ENCODE measurements around the gene TRDN. TPM values are rescaled to one million over a fixed set of nuclear protein-coding genes. Genes with fewer than 3 reads are reported as not detected.

TRDN gene
- polyA plus RNA-seq, 1 donor from 2014 or later, result not detected

- no peak overlapping the region for H3K9ac ChIP-seq (ENCODE audit: low read length)
- peaks cover 3% of the 10 kb centered on the region for H3F3A ChIP-seq (ENCODE audit: insufficient read depth, low read length, poor library complexity, severe bottlenecking)
- no peaks in the 10 kb centered on the region for H3K9me2 ChIP-seq (ENCODE audit: insufficient read depth, low read length)
- no peak overlapping the region for H2AFZ ChIP-seq (ENCODE audit: low read depth, low read length)
- H3K79me2 ChIP-seq (replicated peaks; ENCODE audit: insufficient read depth, low read length), result no peaks in the 10 kb centered on the region
- no peak overlapping the region for H3K27ac ChIP-seq (ENCODE audit: low read length)
- H4K20me1 ChIP-seq (ENCODE audit: insufficient read depth), result no peaks in the 10 kb centered on the region
- TF ChIP-seq TAF1 (IDR thresholded peaks at IDR 0.05; ENCODE audit: low read depth) (no peak), SMC3 (conservative IDR thresholded peaks at IDR 0.05; ENCODE audit: poor library complexity) (no peak), REST (IDR thresholded peaks at IDR 0.05; ENCODE audit: borderline replicate concordance) (no peak), MXI1 (conservative IDR thresholded peaks at IDR 0.05; ENCODE audit: poor library complexity, severe bottlenecking) (no peak), RAD21 (conservative IDR thresholded peaks at IDR 0.05) (no peak), POLR2AphosphoS5 (IDR thresholded peaks at IDR 0.05) (no peak), EP300 (conservative IDR thresholded peaks at IDR 0.05; ENCODE audit: poor library complexity, severe bottlenecking) (no peak), EZH2 (IDR thresholded peaks at IDR 0.05; ENCODE audit: borderline replicate concordance, insufficient read depth, low read length, poor library complexity, severe bottlenecking) (no peak), CTCF (IDR thresholded peaks at IDR 0.05; ENCODE audit: poor library complexity, severe bottlenecking) (no peak)
- no peak overlapping the region for H3K4me3 ChIP-seq (ENCODE audit: low read length)
- H3K9me3 ChIP-seq (ENCODE audit: low read length), result no peaks in the 10 kb centered on the region
- H3K27me3 ChIP-seq (ENCODE audit: insufficient read depth, low read depth, low read length), result no peaks in the 10 kb centered on the region
- no peaks in the 10 kb centered on the region for H3K36me3 ChIP-seq (ENCODE audit: insufficient read depth, low read length)
- no peak overlapping the region for H3K4me2 ChIP-seq (ENCODE audit: low read length)
Measured at GRCh38 chr6:123661105-123661891, 24.5 kb upstream of the TRDN start.

- Histone ChIP-seq H3K27me3 (ENCODE audit: insufficient read depth, low read depth, low read length) (no peaks in the 10 kb centered on the region), H3K79me2 (replicated peaks; ENCODE audit: insufficient read depth, low read length) (no peaks in the 10 kb centered on the region), H2AFZ (ENCODE audit: low read depth, low read length) (no peak overlapping the region), H3K4me3 (ENCODE audit: low read length) (no peak overlapping the region), H3K4me2 (ENCODE audit: low read length) (no peak overlapping the region), H3K27ac (ENCODE audit: low read length) (no peak overlapping the region), H3K9ac (ENCODE audit: low read length) (no peak overlapping the region), H4K20me1 (ENCODE audit: insufficient read depth) (no peaks in the 10 kb centered on the region), H3F3A (ENCODE audit: insufficient read depth, low read length, poor library complexity, severe bottlenecking) (peaks cover 3% of the 10 kb centered on the region), H3K36me3 (ENCODE audit: insufficient read depth, low read length) (no peaks in the 10 kb centered on the region), H3K9me2 (ENCODE audit: insufficient read depth, low read length) (no peaks in the 10 kb centered on the region), H3K9me3 (ENCODE audit: low read length) (no peaks in the 10 kb centered on the region)
- TF ChIP-seq EP300 (conservative IDR thresholded peaks at IDR 0.05; ENCODE audit: poor library complexity, severe bottlenecking) (no peak), POLR2AphosphoS5 (IDR thresholded peaks at IDR 0.05) (no peak), TAF1 (IDR thresholded peaks at IDR 0.05; ENCODE audit: low read depth) (no peak), CTCF (IDR thresholded peaks at IDR 0.05; ENCODE audit: poor library complexity, severe bottlenecking) (no peak), RAD21 (conservative IDR thresholded peaks at IDR 0.05) (no peak), MXI1 (conservative IDR thresholded peaks at IDR 0.05; ENCODE audit: poor library complexity, severe bottlenecking) (no peak), EZH2 (IDR thresholded peaks at IDR 0.05; ENCODE audit: borderline replicate concordance, insufficient read depth, low read length, poor library complexity, severe bottlenecking) (no peak), SMC3 (conservative IDR thresholded peaks at IDR 0.05; ENCODE audit: poor library complexity) (no peak), REST (IDR thresholded peaks at IDR 0.05; ENCODE audit: borderline replicate concordance) (no peak)
Measured at GRCh38 chr6:123659960-123660748, 23.4 kb upstream of the TRDN start.
